K562 (cell line): Measurements from ENCODE around the gene THOP1. TPM values are rescaled to one million over a fixed set of nuclear protein-coding genes. Genes with fewer than 3 reads are reported as not detected.
A peak's percentile ranks its signal among the peaks of the same experiment; 100 is the strongest.

Source experiments
- ATAC-seq: fragments of 200-7000 bp; cut with Tn5 transposase; 3 replicates; pipeline ENCODE4 v1.9.1; 2020; ENCODE audit warnings: moderate library complexity
- BruUV-seq: library from RNA; stranded (reverse); fragments of 400-500 nt; replicated peaks from 2 replicates; lab custom pipeline; 2021; lab: Mats Ljungman, UMichigan
- CTCF ChIA-PET: fragments of 300-600 bp; formaldehyde crosslinking; extraction: SDS; loops from one replicate; lab custom pipeline; 2021; ENCODE audit warnings: low intra/inter-chr PET ratio; lab: Yijun Ruan, JAX
- POLR2A ChIA-PET: fragments of 300-600, 350-650 bp; sonication (Branson Sonifier 250); formaldehyde crosslinking; extraction: SDS; loops from one replicate; lab custom pipeline; 2021; ENCODE audit warnings: antibody characterized with exemption, inconsistent platforms; lab: Yijun Ruan, JAX
- DNase-seq, 4 experiments: peaks; one replicate each; pipeline versions ENCODE4 v3.0.0 to v3.0.0-alpha.2; 2011 to 2018; ENCODE audit warnings: low spot score in 3 of 4, mixed read lengths in 3 of 4; ENCODE audit errors: extremely low read depth in 1 of 4
- FAIRE-seq: peaks from 2 replicates; lab custom pipeline; 2011; peaks lifted over from hg19 to GRCh38; lab: Jason Lieb, UNC
- H2AFZ ChIP-seq: 2 replicates; pipeline ENCODE4 v1.6.0; 2011; ENCODE audit warnings: low read depth, low read length, control low read depth, inconsistent platforms
- H3K27ac ChIP-seq: fragments of 200-600 bp; 3 replicates; pipeline ENCODE4 v1.8.0; 2011; ENCODE audit warnings: low read depth, mild to moderate bottlenecking, control low read depth, inconsistent platforms, low read length, moderate library complexity, mixed read lengths; ENCODE audit errors: extremely low read depth
- H3K27me3 ChIP-seq, 2 experiments: fragments of 300-600 bp in 1 of 2; 2 replicates in 1 of 2; 3 replicates in 1 of 2; pipeline versions ENCODE4 v1.6.0 to v1.8.0; 2011; ENCODE audit warnings: inconsistent platforms in 2 of 2, low read length in 2 of 2, mild to moderate bottlenecking in 1 of 2, mixed read lengths in 1 of 2, moderate library complexity in 1 of 2; ENCODE audit not compliant: control insufficient read depth in 2 of 2, insufficient read depth in 2 of 2
- H3K36me3 ChIP-seq: fragments of 300-600 bp; 3 replicates; pipeline ENCODE4 v1.8.0; 2011; ENCODE audit warnings: mild to moderate bottlenecking, low read length, inconsistent platforms; ENCODE audit not compliant: control insufficient read depth, insufficient read depth
- H3K4me1 ChIP-seq, 2 experiments: fragments of 200-600 bp in 1 of 2; replicated peaks in 1 of 2; 2 replicates in 1 of 2; 3 replicates in 1 of 2; pipeline versions ENCODE4 v1.5.1 to v1.8.0; 2011; ENCODE audit warnings: inconsistent platforms in 2 of 2, low read length in 2 of 2, mild to moderate bottlenecking in 1 of 2, mixed read lengths in 1 of 2, moderate library complexity in 1 of 2; ENCODE audit not compliant: control insufficient read depth in 2 of 2, insufficient read depth in 2 of 2
- H3K4me2 ChIP-seq: 2 replicates; pipeline ENCODE4 v1.6.1; 2011; ENCODE audit warnings: low read length, control low read depth, inconsistent platforms, mixed read lengths; ENCODE audit not compliant: insufficient read depth
- H3K4me3 ChIP-seq: fragments of 200-600 bp; sonication (generic), shearing (Covaris generic); 2 replicates; pipeline ENCODE4 v1.5.1; 2016; ENCODE audit warnings: control low read depth, inconsistent platforms
- H3K79me2 ChIP-seq: fragments of 200-600 bp; 3 replicates; pipeline ENCODE4 v1.8.0; 2011; ENCODE audit warnings: low read length, inconsistent platforms; ENCODE audit not compliant: control insufficient read depth, insufficient read depth
- H3K9ac ChIP-seq, 2 experiments: 2 replicates each; pipeline versions ENCODE4 v1.6.0 to v1.6.1; 2011; ENCODE audit warnings: low read depth in 2 of 2, low read length in 2 of 2, control low read depth in 1 of 2, inconsistent platforms in 1 of 2, mild to moderate bottlenecking in 1 of 2, mixed read lengths in 1 of 2; ENCODE audit not compliant: insufficient read depth in 1 of 2
- H3K9me1 ChIP-seq: one replicate; pipeline ENCODE4 v1.6.0; 2011; ENCODE audit warnings: inconsistent platforms, mild to moderate bottlenecking, low read length, moderate library complexity; ENCODE audit not compliant: control insufficient read depth, insufficient read depth
- H3K9me3 ChIP-seq: replicated peaks from 2 replicates; pipeline ENCODE4 v1.5.1; 2011; ENCODE audit warnings: low read depth, low read length, inconsistent platforms; ENCODE audit not compliant: control insufficient read depth, insufficient read depth
- H4K20me1 ChIP-seq: replicated peaks from 2 replicates; pipeline ENCODE4 v1.6.1; 2011; ENCODE audit warnings: low read length, inconsistent platforms, mixed read lengths; ENCODE audit not compliant: control insufficient read depth, insufficient read depth
- ARID2 ChIP-seq: fragments of 450-650 bp; IDR thresholded peaks from 2 replicates; pipeline ENCODE4 v1.6.1; 2017; ENCODE audit warnings: antibody characterized with exemption, mild to moderate bottlenecking
- BACH1 ChIP-seq: fragments of 200-800 bp; sonication (Bioruptor generic); IDR thresholded peaks from 2 replicates; pipeline ENCODE4 v1.6.1; 2016; ENCODE audit warnings: missing genetic modification characterization, missing compliant biosample characterization
- CAMTA2 ChIP-seq: fragments of 250-450 bp; sonication (Bioruptor Pico); conservative IDR thresholded peaks from 2 replicates; pipeline ENCODE4 v1.5.1; 2022
- CREBBP ChIP-seq: IDR thresholded peaks from one replicate; pipeline ENCODE4 v1.6.1; 2012; ENCODE audit warnings: low read depth, mild to moderate bottlenecking, control low read depth, inconsistent platforms, low read length
- ELK1 ChIP-seq: sonication (generic); formaldehyde crosslinking; IDR thresholded peaks from 2 replicates; pipeline ENCODE4 v1.8.1; 2022; ENCODE audit warnings: missing genetic modification reagents
- GTF2B ChIP-seq: IDR thresholded peaks from 2 replicates; pipeline ENCODE4 v1.6.1; 2011; ENCODE audit not compliant: insufficient read length; ENCODE audit errors: extremely low read depth
- GTF2E2 ChIP-seq: fragments of 200-800 bp; sonication (Bioruptor generic); IDR thresholded peaks from 2 replicates; pipeline ENCODE4 v1.6.1; 2016; ENCODE audit warnings: missing genetic modification characterization, missing compliant biosample characterization
- IRF1 ChIP-seq: sonication (generic); formaldehyde crosslinking; IDR thresholded peaks from 2 replicates; pipeline ENCODE4 v1.8.0; 2022; ENCODE audit warnings: missing genetic modification reagents, mild to moderate bottlenecking, borderline replicate concordance
- NELFE ChIP-seq: IDR thresholded peaks from 2 replicates; pipeline ENCODE4 v1.6.1; 2011; ENCODE audit warnings: mild to moderate bottlenecking; ENCODE audit not compliant: insufficient read depth, insufficient read length
- NFE2 ChIP-seq: IDR thresholded peaks from 2 replicates; pipeline ENCODE4 v1.6.1; 2014; ENCODE audit warnings: antibody characterized with exemption, low read depth
- POLR2G ChIP-seq: fragments of 200-400 bp; formaldehyde crosslinking; IDR thresholded peaks from 2 replicates; pipeline ENCODE4 v1.6.1; 2017; ENCODE audit warnings: low read depth, mild to moderate bottlenecking, antibody characterized with exemption, low read length, moderate library complexity
- PPARD ChIP-seq: fragments of 250-450 bp; sonication (Bioruptor Pico); IDR thresholded peaks from 2 replicates; pipeline ENCODE4 v1.8.0; 2022; ENCODE audit warnings: inconsistent platforms, mild to moderate bottlenecking, moderate library complexity
- SNIP1 ChIP-seq: fragments of 450-650 bp; IDR thresholded peaks from 2 replicates; pipeline ENCODE4 v1.7.1; 2017; ENCODE audit warnings: low read depth, mild to moderate bottlenecking
- XRCC4 ChIP-seq: IDR thresholded peaks from one replicate; pipeline ENCODE4 v1.6.1; 2011; ENCODE audit not compliant: insufficient read depth, insufficient read length; ENCODE audit errors: extremely low read depth
- ZFPM2 ChIP-seq: fragments of 250-450 bp; sonication (Bioruptor Pico); IDR thresholded peaks from 2 replicates; pipeline ENCODE4 v1.5.1; 2022; ENCODE audit warnings: mild to moderate bottlenecking
- ZNF561 ChIP-seq: fragments of 450-650 bp; formaldehyde crosslinking; conservative IDR thresholded peaks from 2 replicates; pipeline ENCODE4 v1.4.0; 2020; ENCODE audit warnings: mild to moderate bottlenecking, moderate library complexity
- WGBS: fragments of 100-300 bp; shearing (Covaris generic); methylation state at CpG from one replicate; pipeline ENCODE4 v1.1.6; 2016; ENCODE audit warnings: low coverage, mixed read lengths; ENCODE audit not compliant: insufficient coverage; ENCODE audit errors: missing lambda C conversion rate; 5-methylcytosine and 5-hydroxymethylcytosine counted together
- in situ Hi-C: fragments of 300-500 bp; cut with MboI; formaldehyde crosslinking; loops from 4 replicates; pipeline ENCODE4 v1.15.0; 2018; ENCODE audit warnings: inconsistent platforms, mixed read lengths
- intact Hi-C: fragments of 100-400 bp; cut with micrococcal nuclease; formaldehyde crosslinking; loops from 2 replicates; pipeline ENCODE4 v1.14.2; 2022
- polyA plus RNA-seq, 8 experiments: library from polyadenylated mRNA; depleted of rRNA in 4 of 8; stranded (reverse) in 5 of 8; unstranded in 3 of 8; fragments of >200 nt; fragmentation: Nextera tagmentation in 2 of 8; fragmentation: Illumina TruSeq in 1 of 8; extraction: Ambion mirVana in 2 of 8; extraction: Trizol in 1 of 8; gene quantifications; 2 replicates each; pipeline versions ENCODE4 v1.2.1 to v1.2.3, GENCODE V29; 2011 to 2014; ENCODE audit warnings: inconsistent platforms in 1 of 8, missing spikeins in 1 of 8
- total RNA-seq, 7 experiments: library from RNA; depleted of rRNA in 6 of 7; stranded (reverse); fragments of >200 nt in 6 of 7; fragmentation: Illumina TruSeq in 2 of 7; extraction: Trizol in 2 of 7; gene quantifications; 2 replicates each; pipeline versions ENCODE4 v1.2.1 to v1.2.3, GENCODE V29; 2011 to 2021; ENCODE audit warnings: low replicate concordance in 1 of 7
- TF ChIP-seq, protein P1 (sequence below): sonication (generic); formaldehyde crosslinking; IDR thresholded peaks from 2 replicates; pipeline ENCODE4 v1.8.1; 2023; ENCODE audit warnings: mild to moderate bottlenecking, missing genetic modification reagents, moderate library complexity

Gene THOP1
- total and polyA plus RNA-seq, 9 of the 15 experiments (the other 6 are each of a cell fraction or from before 2014, with no cell fraction given): 1.3 to 255 (median 96.1) TPM

DNA sequence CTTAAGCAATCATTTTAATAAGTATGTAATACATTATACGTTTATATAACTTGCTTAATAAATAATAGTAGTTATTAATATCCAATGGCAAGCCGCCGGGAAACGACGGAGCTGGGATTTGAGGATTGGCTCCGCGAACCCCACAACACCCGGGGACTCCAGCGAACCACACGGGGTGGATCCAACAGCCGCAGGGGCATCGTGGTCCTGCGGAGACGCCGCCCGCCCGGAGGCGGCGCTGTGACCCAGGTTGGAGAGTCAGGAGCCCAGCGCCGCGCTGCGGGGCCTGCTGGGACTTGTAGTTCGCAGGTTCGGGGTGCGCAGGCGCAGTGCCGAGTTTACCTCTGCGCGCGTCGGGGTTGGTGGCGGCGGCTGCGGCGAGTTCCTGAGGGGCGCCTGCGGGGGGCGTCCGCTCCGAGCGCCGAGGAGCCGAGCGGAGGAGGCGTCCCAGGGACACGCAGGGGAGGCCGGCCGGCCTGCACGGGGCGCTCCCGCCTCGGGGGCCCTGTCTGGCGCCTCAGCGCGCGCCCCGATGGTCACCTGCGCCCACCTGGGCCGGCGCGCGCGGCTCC lies 34.3 kb downstream of the THOP1 start, which contains the start of gene ZNF554:
Gene ZNF554, plus strand, starts transcription at position 329 of the 572 bp plus-strand sequence. Its CDS starts 204 bp downstream, at position 533.
- POLR2A ChIA-PET: interaction anchor here (0.5 to 1.6 kb wide), 5 partner anchors 16 to 261 kb away, joined by 3 to 4 read pairs (median 3); no protein-coding TSS in a partner anchor
- peak; percentile 92 to 99 (median 94) for DNase-seq
- Histone ChIP-seq H3K4me2 (peak within 1 kb of the TSS; percentile 91), H3K4me1 (peaks cover 0 to 21% of the 10 kb centered on the region in 2 experiments; a peak in 3 of 5 replicates), H3K79me2 (peaks cover 7% of the 10 kb centered on the region), H2AFZ (peak within 1 kb of the TSS; percentile 87), H3K27ac (peak within 1 kb of the TSS; percentile 68; the same call in 2 of the 3 replicates), H3K36me3 (peaks cover 2% of the 10 kb centered on the region; the same call in 1 of the 3 replicates), H3K9me1 (no peaks in the 10 kb centered on the region), H3K27me3 (no peaks in the 10 kb centered on the region), H3K9ac (peak within 1 kb of the TSS; percentile 79 to 95), H3K9me3 (0 out of 2 replicates have a peak, but pooled peaks cover 1% of the 10 kb centered on the region), H4K20me1 (no peaks in the 10 kb centered on the region), H3K4me3 (peak within 1 kb of the TSS; percentile 93)
- intact Hi-C loops (no loop called here), in situ Hi-C loops (no loop called here)
- no TSS peak for BruUV-seq
- under 1% methylated on average over 43 of the region's 64 CpGs for WGBS
- FAIRE-seq: peak; percentile 83
- peak; percentile 98 for ATAC-seq
- CTCF ChIA-PET: no interaction called here
- TF ChIP-seq GTF2E2 (tag): no peak
- no peak for TF ChIP-seq IRF1 (CRISPR knock-in tag)
- TF ChIP-seq XRCC4: no peak
- TF ChIP-seq ELK1 (CRISPR knock-in tag): no peak
- TF ChIP-seq CREBBP: no peak
- peak; percentile 76 for TF ChIP-seq POLR2G
- TF ChIP-seq ARID2: no peak
- TF ChIP-seq PPARD (CRISPR knock-in tag): no peak
- peak; percentile 79 for TF ChIP-seq SNIP1
- no peak for TF ChIP-seq NELFE
- no peak for TF ChIP-seq GTF2B
- no peak for TF ChIP-seq NFE2
- TF ChIP-seq BACH1 (tag): no peak
- TF ChIP-seq, protein P1, sequence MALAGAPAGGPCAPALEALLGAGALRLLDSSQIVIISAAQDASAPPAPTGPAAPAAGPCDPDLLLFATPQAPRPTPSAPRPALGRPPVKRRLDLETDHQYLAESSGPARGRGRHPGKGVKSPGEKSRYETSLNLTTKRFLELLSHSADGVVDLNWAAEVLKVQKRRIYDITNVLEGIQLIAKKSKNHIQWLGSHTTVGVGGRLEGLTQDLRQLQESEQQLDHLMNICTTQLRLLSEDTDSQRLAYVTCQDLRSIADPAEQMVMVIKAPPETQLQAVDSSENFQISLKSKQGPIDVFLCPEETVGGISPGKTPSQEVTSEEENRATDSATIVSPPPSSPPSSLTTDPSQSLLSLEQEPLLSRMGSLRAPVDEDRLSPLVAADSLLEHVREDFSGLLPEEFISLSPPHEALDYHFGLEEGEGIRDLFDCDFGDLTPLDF (CRISPR knock-in tag): peak; percentile 85; the same call in 1 of the 2 replicates
- no peak for TF ChIP-seq CAMTA2 (CRISPR knock-in tag)
- TF ChIP-seq ZFPM2 (CRISPR knock-in tag): no peak
- no peak for TF ChIP-seq ZNF561
